K562 (cell line): ENCODE results near the gene PGS1. TPM values are rescaled to one million over a fixed set of nuclear protein-coding genes. Genes with fewer than 3 reads are reported as not detected.

Experiments used
- ATAC-seq: fragments of 200-7000 bp; cut with Tn5 transposase; 3 replicates; pipeline ENCODE4 v1.9.1; 2020; ENCODE audit warnings: moderate library complexity
- BruUV-seq: library from RNA; stranded (reverse); fragments of 400-500 nt; replicated peaks from 2 replicates; lab custom pipeline; 2021; lab: Mats Ljungman, UMichigan
- CTCF ChIA-PET: fragments of 300-600 bp; formaldehyde crosslinking; extraction: SDS; loops from one replicate; lab custom pipeline; 2021; ENCODE audit warnings: low intra/inter-chr PET ratio; lab: Yijun Ruan, JAX
- POLR2A ChIA-PET: fragments of 300-600, 350-650 bp; sonication (Branson Sonifier 250); formaldehyde crosslinking; extraction: SDS; loops from one replicate; lab custom pipeline; 2021; ENCODE audit warnings: antibody characterized with exemption, inconsistent platforms; lab: Yijun Ruan, JAX
- DNase-seq, 4 experiments: peaks; one replicate each; pipeline versions ENCODE4 v3.0.0 to v3.0.0-alpha.2; 2011 to 2018; ENCODE audit warnings: low spot score in 3 of 4, mixed read lengths in 3 of 4; ENCODE audit errors: extremely low read depth in 1 of 4
- FAIRE-seq: peaks from 2 replicates; lab custom pipeline; 2011; peaks lifted over from hg19 to GRCh38; lab: Jason Lieb, UNC
- H2AFZ ChIP-seq: 2 replicates; pipeline ENCODE4 v1.6.0; 2011; ENCODE audit warnings: low read depth, low read length, control low read depth, inconsistent platforms
- H3K27ac ChIP-seq: fragments of 200-600 bp; 3 replicates; pipeline ENCODE4 v1.8.0; 2011; ENCODE audit warnings: low read depth, mild to moderate bottlenecking, control low read depth, inconsistent platforms, low read length, moderate library complexity, mixed read lengths; ENCODE audit errors: extremely low read depth
- H3K27me3 ChIP-seq, 2 experiments: fragments of 300-600 bp in 1 of 2; 2 replicates in 1 of 2; 3 replicates in 1 of 2; pipeline versions ENCODE4 v1.6.0 to v1.8.0; 2011; ENCODE audit warnings: inconsistent platforms in 2 of 2, low read length in 2 of 2, mild to moderate bottlenecking in 1 of 2, mixed read lengths in 1 of 2, moderate library complexity in 1 of 2; ENCODE audit not compliant: control insufficient read depth in 2 of 2, insufficient read depth in 2 of 2
- H3K36me3 ChIP-seq: fragments of 300-600 bp; 3 replicates; pipeline ENCODE4 v1.8.0; 2011; ENCODE audit warnings: mild to moderate bottlenecking, low read length, inconsistent platforms; ENCODE audit not compliant: control insufficient read depth, insufficient read depth
- H3K4me1 ChIP-seq, 2 experiments: fragments of 200-600 bp in 1 of 2; replicated peaks in 1 of 2; 2 replicates in 1 of 2; 3 replicates in 1 of 2; pipeline versions ENCODE4 v1.5.1 to v1.8.0; 2011; ENCODE audit warnings: inconsistent platforms in 2 of 2, low read length in 2 of 2, mild to moderate bottlenecking in 1 of 2, mixed read lengths in 1 of 2, moderate library complexity in 1 of 2; ENCODE audit not compliant: control insufficient read depth in 2 of 2, insufficient read depth in 2 of 2
- H3K4me2 ChIP-seq: 2 replicates; pipeline ENCODE4 v1.6.1; 2011; ENCODE audit warnings: low read length, control low read depth, inconsistent platforms, mixed read lengths; ENCODE audit not compliant: insufficient read depth
- H3K4me3 ChIP-seq: fragments of 200-600 bp; sonication (generic), shearing (Covaris generic); 2 replicates; pipeline ENCODE4 v1.5.1; 2016; ENCODE audit warnings: control low read depth, inconsistent platforms
- H3K79me2 ChIP-seq: fragments of 200-600 bp; 3 replicates; pipeline ENCODE4 v1.8.0; 2011; ENCODE audit warnings: low read length, inconsistent platforms; ENCODE audit not compliant: control insufficient read depth, insufficient read depth
- H3K9ac ChIP-seq, 2 experiments: 2 replicates each; pipeline versions ENCODE4 v1.6.0 to v1.6.1; 2011; ENCODE audit warnings: low read depth in 2 of 2, low read length in 2 of 2, control low read depth in 1 of 2, inconsistent platforms in 1 of 2, mild to moderate bottlenecking in 1 of 2, mixed read lengths in 1 of 2; ENCODE audit not compliant: insufficient read depth in 1 of 2
- H3K9me1 ChIP-seq: one replicate; pipeline ENCODE4 v1.6.0; 2011; ENCODE audit warnings: inconsistent platforms, mild to moderate bottlenecking, low read length, moderate library complexity; ENCODE audit not compliant: control insufficient read depth, insufficient read depth
- H3K9me3 ChIP-seq: replicated peaks from 2 replicates; pipeline ENCODE4 v1.5.1; 2011; ENCODE audit warnings: low read depth, low read length, inconsistent platforms; ENCODE audit not compliant: control insufficient read depth, insufficient read depth
- H4K20me1 ChIP-seq: replicated peaks from 2 replicates; pipeline ENCODE4 v1.6.1; 2011; ENCODE audit warnings: low read length, inconsistent platforms, mixed read lengths; ENCODE audit not compliant: control insufficient read depth, insufficient read depth
- CBFB ChIP-seq: sonication (generic); formaldehyde crosslinking; IDR thresholded peaks from 2 replicates; pipeline ENCODE4 v1.4.0; 2020; ENCODE audit warnings: mild to moderate bottlenecking, missing genetic modification reagents
- KAT2B ChIP-seq: IDR thresholded peaks from one replicate; pipeline ENCODE4 v1.6.1; 2012; ENCODE audit warnings: low read depth, mild to moderate bottlenecking, control low read depth, inconsistent platforms, low read length, moderate library complexity
- PCBP1 ChIP-seq: fragments of 200-400 bp; formaldehyde crosslinking; IDR thresholded peaks from 2 replicates; pipeline ENCODE4 v1.6.1; 2018; ENCODE audit warnings: mild to moderate bottlenecking, low read depth, low read length; ENCODE audit not compliant: poor library complexity, severe bottlenecking
- PCBP2 ChIP-seq: fragments of 200-400 bp; formaldehyde crosslinking; IDR thresholded peaks from 2 replicates; pipeline ENCODE4 v1.6.1; 2018; ENCODE audit warnings: low read length, low read depth, mild to moderate bottlenecking, moderate library complexity; ENCODE audit not compliant: poor library complexity, severe bottlenecking
- POLR3A ChIP-seq: IDR thresholded peaks from 2 replicates; pipeline ENCODE4 v1.6.1; 2011; ENCODE audit warnings: borderline replicate concordance, mild to moderate bottlenecking, moderate library complexity; ENCODE audit not compliant: insufficient read length, insufficient read depth; ENCODE audit errors: extremely low read depth
- PTRF ChIP-seq: fragments of 450-650 bp; IDR thresholded peaks from 2 replicates; pipeline ENCODE4 v1.6.1; 2016; ENCODE audit warnings: mild to moderate bottlenecking, missing genetic modification characterization, missing compliant biosample characterization
- THRAP3 ChIP-seq: fragments of 450-650 bp; IDR thresholded peaks from 2 replicates; pipeline ENCODE4 v1.6.1; 2016; ENCODE audit warnings: mild to moderate bottlenecking, inconsistent platforms, borderline replicate concordance
- ZNF263 ChIP-seq: sonication (generic); formaldehyde crosslinking; IDR thresholded peaks from 2 replicates; pipeline ENCODE4 v1.8.0; 2022; ENCODE audit warnings: mild to moderate bottlenecking, missing genetic modification reagents, borderline replicate concordance
- ZNF668 ChIP-seq: fragments of 250-450 bp; sonication (Bioruptor Pico); IDR thresholded peaks from 2 replicates; pipeline ENCODE4 v1.8.0; 2022; ENCODE audit warnings: mild to moderate bottlenecking, inconsistent platforms
- WGBS: fragments of 100-300 bp; shearing (Covaris generic); methylation state at CpG from one replicate; pipeline ENCODE4 v1.1.6; 2016; ENCODE audit warnings: low coverage, mixed read lengths; ENCODE audit not compliant: insufficient coverage; ENCODE audit errors: missing lambda C conversion rate; 5-methylcytosine and 5-hydroxymethylcytosine counted together
- in situ Hi-C: fragments of 300-500 bp; cut with MboI; formaldehyde crosslinking; loops from 4 replicates; pipeline ENCODE4 v1.15.0; 2018; ENCODE audit warnings: inconsistent platforms, mixed read lengths
- intact Hi-C: fragments of 100-400 bp; cut with micrococcal nuclease; formaldehyde crosslinking; loops from 2 replicates; pipeline ENCODE4 v1.14.2; 2022
- polyA plus RNA-seq, 8 experiments: library from polyadenylated mRNA; depleted of rRNA in 4 of 8; stranded (reverse) in 5 of 8; unstranded in 3 of 8; fragments of >200 nt; fragmentation: Nextera tagmentation in 2 of 8; fragmentation: Illumina TruSeq in 1 of 8; extraction: Ambion mirVana in 2 of 8; extraction: Trizol in 1 of 8; gene quantifications; 2 replicates each; pipeline versions ENCODE4 v1.2.1 to v1.2.3, GENCODE V29; 2011 to 2014; ENCODE audit warnings: inconsistent platforms in 1 of 8, missing spikeins in 1 of 8
- total RNA-seq, 7 experiments: library from RNA; depleted of rRNA in 6 of 7; stranded (reverse); fragments of >200 nt in 6 of 7; fragmentation: Illumina TruSeq in 2 of 7; extraction: Trizol in 2 of 7; gene quantifications; 2 replicates each; pipeline versions ENCODE4 v1.2.1 to v1.2.3, GENCODE V29; 2011 to 2021; ENCODE audit warnings: low replicate concordance in 1 of 7

The PGS1 gene
- total and polyA plus RNA-seq, 9 of the 15 experiments (the other 6 are each of a cell fraction or from before 2014, with no cell fraction given), result 1.3 to 39.4 (median 22.3) TPM

DNA sequence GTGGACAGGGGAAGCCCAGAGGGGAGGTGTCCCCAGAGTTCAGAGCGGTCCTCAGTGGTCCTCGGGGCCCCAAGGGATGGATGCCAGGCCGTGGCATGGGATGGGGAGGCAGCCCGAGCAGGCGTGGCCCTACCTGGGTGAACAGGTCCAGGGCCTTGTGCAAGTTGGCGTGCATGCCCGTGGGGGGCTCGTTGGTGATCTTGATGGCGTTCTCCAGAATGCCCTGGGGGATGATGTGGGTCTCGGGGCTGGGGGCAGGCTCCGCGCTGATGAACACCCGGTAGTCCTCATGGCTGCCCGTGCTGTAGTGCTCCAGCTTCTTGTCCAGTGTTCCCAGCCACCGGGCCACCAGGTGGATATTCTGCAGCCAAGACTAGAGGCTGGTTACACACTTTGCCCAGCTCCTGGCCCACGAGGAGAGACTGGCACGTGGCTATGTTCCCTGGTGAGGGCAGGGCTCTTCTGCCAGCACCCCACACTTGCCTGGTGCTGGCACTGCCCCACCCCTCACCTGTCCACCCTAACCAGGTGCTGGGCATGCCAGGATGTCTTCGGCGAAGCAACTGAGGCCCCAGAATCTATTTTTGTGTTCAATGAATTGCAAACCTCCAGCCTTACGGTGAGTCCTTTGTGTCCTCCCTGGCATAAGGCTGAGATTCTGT lies 59.2 kb downstream of the PGS1 start:
- Histone ChIP-seq H3K4me1 (no peaks in the 10 kb centered on the region; a peak in 1 of 5 replicates), H4K20me1 (0 out of 2 replicates have a peak, but pooled peaks cover 4% of the 10 kb centered on the region), H3K36me3 (no peaks in the 10 kb centered on the region), H3K9ac (no peak overlapping the region), H2AFZ (no peak overlapping the region), H3K4me2 (no peak overlapping the region), H3K9me3 (no peaks in the 10 kb centered on the region), H3K79me2 (no peaks in the 10 kb centered on the region), H3K4me3 (no peak overlapping the region), H3K9me1 (no peaks in the 10 kb centered on the region), H3K27me3 (peaks cover 13 to 48% of the 10 kb centered on the region in 2 experiments; a peak in 4 of 5 replicates), H3K27ac (no peak overlapping the region)
- DNase-seq (no peak), FAIRE-seq (no peak), ATAC-seq (no peak)
- 28% methylated on average over 17 of the region's 20 CpGs for WGBS
- CTCF ChIA-PET, result interaction anchor here (0.6 kb wide), 1 partner anchor 419 kb away, joined by 3 read pairs; no protein-coding TSS in a partner anchor
- intact Hi-C loops (no loop called here), in situ Hi-C loops (no loop called here)
- POLR2A ChIA-PET, result interaction anchor here (0.6 to 0.8 kb wide), 2 partner anchors 93 to 253 kb away, joined by 3 read pairs; no protein-coding TSS in a partner anchor
- TF ChIP-seq KAT2B (no peak), CBFB (0 out of 2 replicates have a peak, but pooled peaks have one; percentile 28)
- BruUV-seq, result no TSS peak

DNA sequence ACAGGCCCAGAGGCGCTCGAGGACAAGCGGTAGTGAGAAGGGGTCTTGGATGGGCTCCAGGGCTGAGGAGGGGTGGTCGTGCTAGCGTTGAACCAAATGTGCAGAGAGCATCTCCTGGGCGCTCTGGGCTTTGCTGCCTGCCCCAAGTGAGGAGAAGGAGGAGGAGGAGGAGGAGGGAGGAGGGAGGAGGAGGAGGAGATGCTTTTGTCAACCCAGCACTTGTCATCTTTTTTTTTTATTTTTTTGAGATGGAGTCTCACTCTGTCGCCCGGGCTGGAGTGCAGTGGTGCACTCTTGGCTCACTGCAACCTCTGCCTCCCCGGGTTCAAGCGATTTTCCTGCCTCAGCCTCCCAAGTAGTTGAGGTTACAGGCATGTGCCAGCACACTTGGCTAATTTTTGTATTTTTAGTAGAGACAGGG lies 59.8 kb downstream of the PGS1 start:
- no peak overlapping the region for H2AFZ ChIP-seq
- in situ Hi-C loops, result no loop called here
- POLR2A ChIA-PET, result no interaction called here
- H3K9ac ChIP-seq, result no peak overlapping the region
- intact Hi-C loops, result no loop called here
- TF ChIP-seq ZNF668 (no peak), THRAP3 (no peak), POLR3A (no peak), PCBP1 (peak; percentile 32), PCBP2 (peak; percentile 48), ZNF263 (CRISPR knock-in tag) (peak; percentile 96), PTRF (tag) (no peak)
- H3K9me1 ChIP-seq, result no peaks in the 10 kb centered on the region
- CTCF ChIA-PET, result interaction anchor here (0.6 kb wide), 1 partner anchor 420 kb away, joined by 3 read pairs; no protein-coding TSS in a partner anchor
- H3K4me3 ChIP-seq, result no peak overlapping the region
- H3K27ac ChIP-seq, result no peak overlapping the region
- no peak for ATAC-seq
- no peaks in the 10 kb centered on the region; a peak in 1 of 5 replicates for H3K4me1 ChIP-seq
- no peaks in the 10 kb centered on the region for H3K9me3 ChIP-seq
- 83% methylated on average over 7 of the region's 10 CpGs for WGBS
- no peak overlapping the region for H3K4me2 ChIP-seq
- peaks cover 19 to 52% of the 10 kb centered on the region in 2 experiments; a peak in 4 of 5 replicates for H3K27me3 ChIP-seq
- H4K20me1 ChIP-seq, result peaks cover 4% of the 10 kb centered on the region; the same call in 1 of the 2 replicates
- DNase-seq, result no peak
- no TSS peak for BruUV-seq
- H3K79me2 ChIP-seq, result no peaks in the 10 kb centered on the region
- H3K36me3 ChIP-seq, result no peaks in the 10 kb centered on the region
- FAIRE-seq, result no peak
